Testis (tissue), 3 donors: ENCODE data around the gene ZBTB7C. TPM values are rescaled to one million over a fixed set of nuclear protein-coding genes. Genes with fewer than 3 reads are reported as not detected.

Experiments used
- DNase-seq: peaks from one replicate; pipeline ENCODE4 v3.0.0-alpha.2; 2019
- H3K27ac ChIP-seq, 2 donors: fragments of 200-600 bp; sonication (generic); one replicate each; pipeline ENCODE4 v1.5.1; 2019
- H3K27me3 ChIP-seq: fragments of 200-600 bp; sonication (generic); one replicate; pipeline ENCODE4 v1.5.1; 2019
- H3K36me3 ChIP-seq: fragments of 200-600 bp; sonication (generic); one replicate; pipeline ENCODE4 v1.5.1; 2017; ENCODE audit warnings: low read depth; ENCODE audit errors: missing control alignments
- H3K4me1 ChIP-seq: fragments of 200-600 bp; sonication (generic); one replicate; pipeline ENCODE4 v1.5.1; 2019
- H3K4me3 ChIP-seq, 2 donors: fragments of 200-600 bp; sonication (generic); one replicate each; pipeline ENCODE4 v1.5.1; 2017 to 2019
- H3K9me3 ChIP-seq: fragments of 200-600 bp; sonication (generic); one replicate; pipeline ENCODE4 v1.5.1; 2017
- POLR2A ChIP-seq: fragments of 450-650 bp; IDR thresholded peaks from one replicate; pipeline ENCODE4 v1.6.1; 2017; ENCODE audit warnings: antibody characterized with exemption, mild to moderate bottlenecking, moderate library complexity
- WGBS, 2 donors: methylation state at CpG; one replicate each; pipeline ENCODE4 v1.1.5; 2018; 5-methylcytosine and 5-hydroxymethylcytosine counted together
- intact Hi-C: fragments of 100-400 bp; cut with DNase I; formaldehyde crosslinking; loops from one replicate; pipeline ENCODE4 v1.15.1; 2023; ENCODE audit warnings: low total_unique reads
- polyA plus RNA-seq: library from polyadenylated mRNA; stranded (reverse); fragments of 350-450 nt; fragmentation: Illumina TruSeq; extraction: RNeasy Lipid Tissue Mini Kit (QIAGEN cat#74804); gene quantifications from one replicate; pipeline ENCODE4 v1.2.3, GENCODE V29; 2014; ENCODE audit warnings: low read depth, low replicate concordance; ENCODE audit not compliant: insufficient read depth
- total RNA-seq, 2 donors: library from RNA; depleted of rRNA; stranded (reverse); fragments of >200 nt; gene quantifications; one replicate each; pipeline ENCODE4 v1.2.3, GENCODE V29; 2016
- TF ChIP-seq, protein P1 (sequence below), 3 experiments: fragments of 450-650 bp in 2 of 3; fragments of 200-600 bp in 1 of 3; sonication (generic) in 1 of 3; IDR thresholded peaks; one replicate each; pipeline ENCODE4 v1.5.1; 2016 to 2019; ENCODE audit warnings: antibody characterized with exemption in 3 of 3, mild to moderate bottlenecking in 2 of 3, moderate library complexity in 1 of 3

Gene ZBTB7C
- total and polyA plus RNA-seq, 3 donors from 2014 or later, result 14.1 to 65.4 (median 42.4) TPM

DNA sequence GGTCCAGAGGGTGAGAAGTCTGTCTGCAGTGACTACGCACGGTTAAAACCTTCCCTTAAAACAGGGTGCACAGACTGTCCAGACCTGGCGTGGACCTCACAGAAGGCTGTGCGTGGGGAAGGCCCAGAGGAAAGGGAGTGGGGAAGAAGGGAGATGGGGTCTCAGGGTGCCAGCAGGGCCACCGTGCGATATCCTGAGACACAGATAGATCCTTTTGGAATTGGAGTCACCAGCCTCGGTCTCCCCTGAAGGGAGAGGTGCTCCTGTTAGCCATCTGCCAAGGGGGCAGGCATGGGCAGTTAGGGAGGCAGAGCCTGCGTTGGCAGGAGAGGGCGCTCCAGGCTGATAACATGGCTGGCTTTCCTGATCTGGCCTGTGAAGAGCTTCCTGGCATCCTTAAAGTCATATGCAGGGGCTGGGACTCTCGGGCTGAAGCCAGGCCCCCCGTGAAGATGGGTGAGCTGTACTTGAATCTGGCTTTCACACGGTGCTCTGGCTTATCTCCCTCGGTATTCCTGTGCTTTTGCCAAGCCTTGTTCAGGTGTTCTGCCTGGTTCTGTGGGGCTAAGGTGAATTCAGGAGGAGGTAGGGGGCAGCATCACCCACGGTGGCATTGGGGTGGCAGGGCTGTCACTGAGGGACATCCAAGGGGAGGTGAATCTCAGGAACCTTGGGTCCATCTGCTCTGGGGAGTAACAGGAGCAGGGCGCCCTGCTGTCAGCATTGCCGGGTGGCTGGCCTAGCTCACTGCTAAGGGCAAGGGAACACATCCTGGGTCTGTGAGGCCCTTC is 371.5 kb downstream of the ZBTB7C start:
- Histone ChIP-seq H3K9me3 (no peaks in the 10 kb centered on the region), H3K4me3 (no peak overlapping the region), H3K27me3 (no peaks in the 10 kb centered on the region), H3K36me3 (no peaks in the 10 kb centered on the region), H3K4me1 (peaks cover 51% of the 10 kb centered on the region), H3K27ac (peak overlapping the region; percentile 15 to 58)
- intact Hi-C loops, result loop anchor here (10.0 kb wide), 1 partner anchor 297 kb away; no protein-coding TSS in a partner anchor
- WGBS, 2 donors, result 60 to 62% methylated on average over 12 to 16 of the region's 16 CpGs
- TF ChIP-seq POLR2A, result no peak
- TF ChIP-seq, protein P1, sequence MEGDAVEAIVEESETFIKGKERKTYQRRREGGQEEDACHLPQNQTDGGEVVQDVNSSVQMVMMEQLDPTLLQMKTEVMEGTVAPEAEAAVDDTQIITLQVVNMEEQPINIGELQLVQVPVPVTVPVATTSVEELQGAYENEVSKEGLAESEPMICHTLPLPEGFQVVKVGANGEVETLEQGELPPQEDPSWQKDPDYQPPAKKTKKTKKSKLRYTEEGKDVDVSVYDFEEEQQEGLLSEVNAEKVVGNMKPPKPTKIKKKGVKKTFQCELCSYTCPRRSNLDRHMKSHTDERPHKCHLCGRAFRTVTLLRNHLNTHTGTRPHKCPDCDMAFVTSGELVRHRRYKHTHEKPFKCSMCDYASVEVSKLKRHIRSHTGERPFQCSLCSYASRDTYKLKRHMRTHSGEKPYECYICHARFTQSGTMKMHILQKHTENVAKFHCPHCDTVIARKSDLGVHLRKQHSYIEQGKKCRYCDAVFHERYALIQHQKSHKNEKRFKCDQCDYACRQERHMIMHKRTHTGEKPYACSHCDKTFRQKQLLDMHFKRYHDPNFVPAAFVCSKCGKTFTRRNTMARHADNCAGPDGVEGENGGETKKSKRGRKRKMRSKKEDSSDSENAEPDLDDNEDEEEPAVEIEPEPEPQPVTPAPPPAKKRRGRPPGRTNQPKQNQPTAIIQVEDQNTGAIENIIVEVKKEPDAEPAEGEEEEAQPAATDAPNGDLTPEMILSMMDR (IDR thresholded peaks at IDR 0.05), result peak in 2 of 3 experiments; percentile 36 to 41
- peak; percentile 77 for DNase-seq

DNA sequence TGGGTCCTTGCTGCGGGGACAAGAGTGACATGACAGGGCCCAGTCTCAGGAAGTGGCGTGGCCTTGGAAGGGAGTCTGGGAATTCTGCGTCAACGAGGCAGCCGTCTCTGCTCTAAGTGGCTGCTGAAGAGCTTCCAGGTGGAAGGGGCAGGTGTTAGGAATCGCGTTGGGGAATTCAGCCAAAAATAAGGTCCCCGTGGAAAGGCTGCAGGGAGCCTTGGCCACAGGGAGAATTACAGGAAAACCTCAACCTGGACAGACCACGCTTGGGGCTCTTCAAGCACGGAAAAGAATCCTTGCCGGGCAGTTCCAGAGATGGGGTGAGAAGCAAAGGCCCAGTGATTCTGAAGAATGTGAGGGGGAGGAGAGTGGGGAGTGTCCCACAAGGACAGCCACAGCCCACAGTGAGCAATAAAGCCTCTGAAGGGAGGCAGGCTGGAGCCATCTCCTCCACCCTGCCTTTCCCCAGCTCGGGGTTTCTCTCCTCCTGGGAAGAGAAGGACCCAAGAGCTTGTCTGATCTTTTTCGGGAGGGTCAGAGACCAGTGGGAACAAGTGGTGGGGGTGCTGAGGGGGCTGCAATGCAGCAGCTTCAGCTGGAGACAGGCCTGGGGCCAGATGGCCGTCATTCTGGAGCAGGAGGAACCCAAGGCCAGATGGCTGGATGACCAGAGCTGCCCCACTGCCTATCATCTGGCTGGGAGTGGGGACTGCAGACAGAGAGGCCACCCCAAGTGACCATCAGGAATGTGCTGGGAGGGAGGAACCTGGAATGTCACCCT is 372.4 kb downstream of the ZBTB7C start:
- TF ChIP-seq POLR2A, result no peak
- TF ChIP-seq, protein P1 (IDR thresholded peaks at IDR 0.05), result no peak
- no peaks in the 10 kb centered on the region for H3K9me3 ChIP-seq
- no peak overlapping the region for H3K4me3 ChIP-seq
- H3K27ac ChIP-seq, result peak overlapping the region; percentile 8 to 58
- peak; percentile 66 for DNase-seq
- WGBS, 2 donors, result 60 to 71% methylated on average over 13 to 14 of the region's 14 CpGs
- intact Hi-C loops, result loop anchor here (10.0 kb wide), 1 partner anchor 298 kb away; no protein-coding TSS in a partner anchor
- no peaks in the 10 kb centered on the region for H3K36me3 ChIP-seq
- peaks cover 51% of the 10 kb centered on the region for H3K4me1 ChIP-seq
- no peaks in the 10 kb centered on the region for H3K27me3 ChIP-seq

DNA sequence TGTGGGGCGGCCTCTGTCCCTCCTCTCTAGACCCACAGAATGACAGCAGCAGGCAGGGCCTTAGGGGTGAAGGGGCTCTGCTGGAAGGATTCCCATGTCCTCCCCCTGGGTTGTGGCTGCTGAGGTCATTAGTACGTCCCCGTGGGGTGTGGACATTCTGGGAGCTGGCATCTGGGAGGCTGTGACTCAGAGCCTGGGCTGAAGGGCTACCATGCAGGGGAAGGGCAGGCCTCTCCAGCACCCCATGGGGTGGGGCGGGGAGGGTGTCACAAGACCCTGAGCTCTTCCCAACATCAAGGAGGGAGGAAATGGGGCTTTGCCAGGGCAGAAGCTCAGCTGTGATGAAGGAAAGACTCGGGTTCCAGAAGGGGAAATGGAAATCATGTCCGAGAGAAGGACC is 373.0 kb downstream of the ZBTB7C start:
- intact Hi-C loops, result loop anchor here (10.0 kb wide), 1 partner anchor 299 kb away; no protein-coding TSS in a partner anchor
- WGBS, 2 donors, result 86 to 92% methylated on average over 6 of the region's 6 CpGs
- peak overlapping the region; percentile 8 to 33 for H3K27ac ChIP-seq

DNA sequence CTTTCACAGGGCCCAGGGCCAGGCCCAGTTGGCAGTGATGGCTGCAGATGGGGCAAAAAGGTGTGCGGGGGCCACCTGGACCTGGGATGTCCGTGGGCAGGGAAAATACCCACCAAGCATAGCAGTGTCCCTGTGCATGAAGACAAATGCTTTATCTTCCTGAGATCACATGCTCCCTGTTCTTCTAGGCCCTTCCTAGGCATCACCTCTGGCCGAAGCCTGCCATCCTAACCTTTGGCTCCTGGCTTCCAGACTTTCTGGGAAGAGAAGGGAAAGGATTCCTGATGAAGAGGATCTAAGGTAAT is 373.7 kb downstream of the ZBTB7C start:
- intact Hi-C loops, result loop anchor here (10.0 kb wide), 1 partner anchor 299 kb away; no protein-coding TSS in a partner anchor
- no peak for DNase-seq
- TF ChIP-seq, protein P1 (IDR thresholded peaks at IDR 0.05), result no peak
- TF ChIP-seq POLR2A, result no peak
- peaks cover 56% of the 10 kb centered on the region for H3K4me1 ChIP-seq
- no peaks in the 10 kb centered on the region for H3K36me3 ChIP-seq
- H3K9me3 ChIP-seq, result no peaks in the 10 kb centered on the region
- no peaks in the 10 kb centered on the region for H3K27me3 ChIP-seq
- 85 to 90% methylated on average over 3 of the region's 3 CpGs for whole genome bisulfite sequencing, 2 donors
- H3K4me3 ChIP-seq, result no peak overlapping the region
- H3K27ac ChIP-seq, result peak overlapping the region in 1 of 2 donors; percentile 7

More for the DNA sequence above, 373.0 kb downstream of the ZBTB7C start:
- no peaks in the 10 kb centered on the region for H3K9me3 ChIP-seq
- H3K36me3 ChIP-seq, result no peaks in the 10 kb centered on the region
- no peak overlapping the region for H3K4me3 ChIP-seq
- peaks cover 54% of the 10 kb centered on the region for H3K4me1 ChIP-seq
- DNase-seq, result no peak
- TF ChIP-seq, protein P1 (IDR thresholded peaks at IDR 0.05), result no peak
- no peak for TF ChIP-seq POLR2A
- no peaks in the 10 kb centered on the region for H3K27me3 ChIP-seq
